PC-9 (cell line): ENCODE data around the gene SLC66A1. TPM values are rescaled to one million over a fixed set of nuclear protein-coding genes. Genes with fewer than 3 reads are reported as not detected.
"Not testable (repeated sequence)": the region's sequence is repeated elsewhere in the genome, so short reads cannot be mapped to it uniquely, and the experiment has no call there.

Experiments
- BruUV-seq: library from RNA; stranded (reverse); fragments of 400-500 nt; replicated peaks from 2 replicates; lab custom pipeline; 2021; lab: Mats Ljungman, UMichigan
- CTCF ChIA-PET: fragments of 300-600 bp; sonication (Branson Sonifier 250); formaldehyde crosslinking; loops from one replicate; lab custom pipeline; 2022; ENCODE audit warnings: antibody characterized with exemption; lab: Charles Lee
- POLR2A ChIA-PET: fragments of 300-600 bp; sonication (Branson Sonifier 250); formaldehyde crosslinking; loops from one replicate; lab custom pipeline; 2022; ENCODE audit warnings: antibody characterized with exemption; ENCODE audit not compliant: unreplicated experiment; lab: Charles Lee
- DNase-seq, 2 experiments: peaks; one replicate each; pipeline versions ENCODE4 v3.0.0 to v3.0.0-alpha.2; 2015 to 2022; ENCODE audit warnings: mixed read lengths in 1 of 2
- H2AFZ ChIP-seq: fragments of 200-600 bp; sonication (generic); 2 replicates; pipeline ENCODE4 v1.8.1; 2017; ENCODE audit warnings: antibody characterized with exemption
- H3F3A ChIP-seq: fragments of 200-600 bp; sonication (generic); 2 replicates; pipeline ENCODE4 v1.8.1; 2017; ENCODE audit warnings: antibody characterized with exemption, mild to moderate bottlenecking, low read depth; ENCODE audit not compliant: insufficient read depth
- H3K27ac ChIP-seq: fragments of 200-600 bp; sonication (generic); 2 replicates; pipeline ENCODE4 v1.6.1; 2016; ENCODE audit warnings: mixed run types
- H3K27me3 ChIP-seq: fragments of 200-600 bp; sonication (generic); 2 replicates; pipeline ENCODE4 v1.6.1; 2016; ENCODE audit warnings: low read depth, mixed run types; ENCODE audit not compliant: insufficient read depth
- H3K36me3 ChIP-seq: fragments of 200-600 bp; sonication (generic); 2 replicates; pipeline ENCODE4 v1.6.1; 2016; ENCODE audit warnings: low read depth, mixed run types
- H3K4me1 ChIP-seq: fragments of 200-600 bp; sonication (generic); replicated peaks from 2 replicates; pipeline ENCODE4 v1.6.1; 2016; ENCODE audit warnings: mixed run types; ENCODE audit not compliant: insufficient read depth
- H3K4me2 ChIP-seq: fragments of 200-600 bp; sonication (generic); 2 replicates; pipeline ENCODE4 v1.6.1; 2017; ENCODE audit warnings: mixed run types
- H3K4me3 ChIP-seq: fragments of 200-600 bp; sonication (generic); 2 replicates; pipeline ENCODE4 v1.6.1; 2016; ENCODE audit warnings: mixed run types
- H3K79me2 ChIP-seq: fragments of 200-600 bp; sonication (generic); 2 replicates; pipeline ENCODE4 v1.6.1; 2017; ENCODE audit warnings: low read depth, mixed run types
- H3K9me2 ChIP-seq: fragments of 200-600 bp; sonication (generic); 2 replicates; pipeline ENCODE4 v1.8.1; 2017; ENCODE audit warnings: mild to moderate bottlenecking; ENCODE audit not compliant: insufficient read depth
- H3K9me3 ChIP-seq: fragments of 200-600 bp; sonication (generic); 2 replicates; pipeline ENCODE4 v1.8.1; 2016; ENCODE audit warnings: low read depth; ENCODE audit not compliant: insufficient read depth
- H4K20me1 ChIP-seq: fragments of 200-600 bp; sonication (generic); 2 replicates; pipeline ENCODE4 v1.8.1; 2017; ENCODE audit not compliant: insufficient read depth
- EZH2 ChIP-seq: fragments of 200-600 bp; sonication (generic); IDR thresholded peaks from 2 replicates; pipeline ENCODE4 v1.8.0; 2017; ENCODE audit warnings: antibody characterized with exemption, low read depth
- intact Hi-C: fragments of 100-400 bp; cut with micrococcal nuclease; formaldehyde crosslinking; loops from one replicate; pipeline ENCODE4 v1.10.0; 2022; ENCODE audit not compliant: unreplicated experiment
- total RNA-seq: library from RNA; stranded (reverse); gene quantifications from 2 replicates; pipeline ENCODE4 v1.2.3, GENCODE V29; 2021
- TF ChIP-seq, protein P1 (sequence below): fragments of 200-600 bp; sonication (generic); conservative IDR thresholded peaks from 2 replicates; pipeline ENCODE4 v1.6.1; 2017; ENCODE audit warnings: mixed run types, antibody characterized with exemption, mild to moderate bottlenecking, moderate library complexity

Gene SLC66A1
- total RNA-seq, 1 experiment from 2014 or later = 13.8 TPM

DNA sequence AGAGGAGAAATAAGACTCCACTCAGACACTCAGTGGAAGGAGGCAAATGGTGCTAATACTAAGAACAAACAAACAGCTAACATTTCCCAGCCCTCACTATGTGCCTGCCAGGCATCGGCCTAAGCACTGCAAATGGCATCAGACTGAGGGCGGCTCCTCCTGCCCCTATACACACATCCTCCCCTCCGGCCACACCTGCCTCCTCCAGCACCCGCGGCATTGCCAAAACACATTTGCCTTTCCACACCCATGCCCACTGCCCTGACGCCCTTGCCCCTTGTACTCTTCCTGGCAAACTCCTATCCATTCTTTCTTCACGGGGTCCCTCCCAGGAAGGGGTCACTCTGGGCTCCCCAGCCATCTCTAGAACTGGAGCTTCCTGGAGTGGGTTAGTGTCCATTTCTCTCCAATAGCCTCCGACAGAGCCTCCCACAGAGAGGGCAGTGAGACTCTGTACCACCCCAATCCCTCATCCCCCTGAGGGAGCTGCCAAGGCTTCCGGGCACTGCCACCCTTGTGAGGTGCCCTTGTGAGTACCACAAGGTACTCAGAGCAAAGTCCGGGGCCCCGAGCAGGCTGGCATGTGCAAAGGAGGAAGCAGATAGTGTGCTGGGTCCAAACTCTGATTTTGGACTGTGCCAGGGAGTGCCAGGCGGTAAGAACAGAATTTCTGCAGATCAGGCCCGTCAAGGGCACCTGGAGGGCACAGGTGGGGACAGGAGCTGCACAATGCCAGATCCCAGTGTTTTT lies 24.5 kb upstream of the SLC66A1 start:
- H3F3A ChIP-seq = no peaks in the 10 kb centered on the region
- ChIA-PET POLR2A (no interaction called here), CTCF (no interaction called here)
- TF ChIP-seq, protein P1, sequence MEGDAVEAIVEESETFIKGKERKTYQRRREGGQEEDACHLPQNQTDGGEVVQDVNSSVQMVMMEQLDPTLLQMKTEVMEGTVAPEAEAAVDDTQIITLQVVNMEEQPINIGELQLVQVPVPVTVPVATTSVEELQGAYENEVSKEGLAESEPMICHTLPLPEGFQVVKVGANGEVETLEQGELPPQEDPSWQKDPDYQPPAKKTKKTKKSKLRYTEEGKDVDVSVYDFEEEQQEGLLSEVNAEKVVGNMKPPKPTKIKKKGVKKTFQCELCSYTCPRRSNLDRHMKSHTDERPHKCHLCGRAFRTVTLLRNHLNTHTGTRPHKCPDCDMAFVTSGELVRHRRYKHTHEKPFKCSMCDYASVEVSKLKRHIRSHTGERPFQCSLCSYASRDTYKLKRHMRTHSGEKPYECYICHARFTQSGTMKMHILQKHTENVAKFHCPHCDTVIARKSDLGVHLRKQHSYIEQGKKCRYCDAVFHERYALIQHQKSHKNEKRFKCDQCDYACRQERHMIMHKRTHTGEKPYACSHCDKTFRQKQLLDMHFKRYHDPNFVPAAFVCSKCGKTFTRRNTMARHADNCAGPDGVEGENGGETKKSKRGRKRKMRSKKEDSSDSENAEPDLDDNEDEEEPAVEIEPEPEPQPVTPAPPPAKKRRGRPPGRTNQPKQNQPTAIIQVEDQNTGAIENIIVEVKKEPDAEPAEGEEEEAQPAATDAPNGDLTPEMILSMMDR = no peak
- TF ChIP-seq EZH2 = no peak
- no TSS peak for BruUV-seq
- H3K4me2 ChIP-seq = no peak overlapping the region
- H3K4me1 ChIP-seq = no peaks in the 10 kb centered on the region
- no peaks in the 10 kb centered on the region for H3K9me3 ChIP-seq
- H3K27ac ChIP-seq = no peak overlapping the region
- H4K20me1 ChIP-seq = no peaks in the 10 kb centered on the region
- DNase-seq = no peak
- H3K4me3 ChIP-seq = no peak overlapping the region
- no peaks in the 10 kb centered on the region for H3K36me3 ChIP-seq
- H2AFZ ChIP-seq = no peak overlapping the region
- H3K27me3 ChIP-seq = no peaks in the 10 kb centered on the region
- H3K79me2 ChIP-seq = no peaks in the 10 kb centered on the region
- intact Hi-C loops = no loop called here
- H3K9me2 ChIP-seq = no peaks in the 10 kb centered on the region

DNA sequence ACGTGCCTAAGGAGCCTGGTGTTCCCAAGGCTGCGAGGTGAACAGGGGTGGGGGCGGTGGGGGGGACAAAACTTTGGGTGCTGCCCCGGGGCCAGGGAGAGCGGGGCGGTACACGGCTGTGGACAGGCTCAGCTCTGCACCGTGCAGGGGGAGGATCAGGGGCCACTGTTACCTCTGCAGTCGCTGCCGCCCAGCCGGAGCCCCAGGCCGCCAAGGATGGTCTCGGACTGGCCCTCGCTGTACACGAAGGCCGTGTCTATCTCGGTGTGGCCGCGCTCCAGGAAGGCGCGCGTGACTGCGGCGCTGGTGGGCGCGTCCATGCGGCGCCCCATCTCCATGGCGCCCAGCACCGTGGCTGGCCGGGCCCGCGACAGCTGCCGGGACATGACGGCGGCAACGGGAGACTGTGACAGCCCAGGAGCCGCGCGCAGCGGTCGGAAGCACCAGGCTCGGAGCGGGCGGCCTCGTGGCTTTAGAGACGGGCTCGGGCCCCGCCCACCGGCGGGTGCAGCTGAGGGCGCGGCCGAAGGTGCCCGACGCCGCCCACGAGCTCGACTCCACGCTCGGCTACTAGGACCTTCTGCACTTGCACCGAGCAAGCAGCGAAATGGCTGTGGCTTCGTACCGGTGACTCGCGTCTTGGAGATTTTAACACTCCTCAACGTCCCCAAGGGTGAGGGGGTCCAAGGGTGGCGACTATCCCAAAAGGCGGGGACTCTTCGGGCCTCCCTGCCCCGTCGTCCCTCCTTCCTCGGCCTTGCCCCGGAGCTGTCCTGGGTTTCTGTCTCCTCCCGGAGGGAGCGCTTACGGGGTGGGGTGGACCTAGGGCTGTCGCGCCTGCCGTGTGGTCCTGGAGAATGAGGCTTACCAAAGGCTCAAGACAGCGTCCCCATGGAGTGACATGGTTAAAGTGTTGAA lies 23.5 kb upstream of the SLC66A1 start, which contains the start of gene AKR7A3:
Gene AKR7A3 (minus strand): TSS at position 447 of the 918 bp plus-strand sequence. CDS start 61 bp downstream, at position 386.
- CTCF ChIA-PET, POLR2A ChIA-PET, H3K4me2 ChIP-seq, H3K27ac ChIP-seq, H3K9me3 ChIP-seq, H3K9me2 ChIP-seq, H2AFZ ChIP-seq, H3K4me3 ChIP-seq, H3K36me3 ChIP-seq, DNase-seq, H3K27me3 ChIP-seq, H3F3A ChIP-seq, H3K79me2 ChIP-seq, H3K4me1 ChIP-seq, intact Hi-C loops, BruUV-seq, H4K20me1 ChIP-seq: not testable (repeated sequence)

DNA sequence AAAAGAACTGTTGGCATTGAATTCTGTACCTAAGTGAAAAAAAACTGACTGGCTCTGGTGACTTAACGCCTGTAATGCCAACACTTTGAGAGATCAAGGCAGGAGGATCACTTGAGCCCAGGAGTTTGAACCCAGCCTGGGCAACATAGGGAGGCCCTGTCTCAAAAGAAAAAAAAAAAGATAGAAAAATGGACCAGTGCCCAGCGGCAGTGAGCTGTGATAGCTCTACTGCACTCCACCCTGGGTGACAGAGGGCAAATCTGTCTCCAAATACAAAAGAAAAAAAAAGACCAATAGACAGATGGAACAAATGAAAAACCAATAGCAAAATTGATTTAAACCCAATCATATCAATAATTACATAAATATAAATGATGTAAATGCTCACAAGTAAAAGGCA lies 22.9 kb upstream of the SLC66A1 start:
- Histone ChIP-seq H3K27ac (no peak overlapping the region), H3K4me2 (no peak overlapping the region)
- intact Hi-C loops = no loop called here

More for the DNA sequence above, 22.9 kb upstream of the SLC66A1 start:
- Histone ChIP-seq H3K9me3 (no peaks in the 10 kb centered on the region), H3F3A (no peaks in the 10 kb centered on the region), H3K4me3 (no peak overlapping the region), H3K9me2 (no peaks in the 10 kb centered on the region), H3K4me1 (no peaks in the 10 kb centered on the region), H3K27me3 (no peaks in the 10 kb centered on the region), H3K79me2 (no peaks in the 10 kb centered on the region), H3K36me3 (no peaks in the 10 kb centered on the region), H4K20me1 (no peaks in the 10 kb centered on the region), H2AFZ (no peak overlapping the region)
- BruUV-seq = no TSS peak
- CTCF ChIA-PET = no interaction called here
- POLR2A ChIA-PET = no interaction called here
- TF ChIP-seq, protein P1 = no peak
- TF ChIP-seq EZH2 = no peak
- no peak for DNase-seq
